ENCODE results near the gene CHD2. TPM values are rescaled to one million over a fixed set of nuclear protein-coding genes. Genes with fewer than 3 reads are reported as not detected.

The CHD2 gene
- polyA plus RNA-seq, 4 donors, result 29.2 to 75.5 (median 32.2) TPM

DNA sequence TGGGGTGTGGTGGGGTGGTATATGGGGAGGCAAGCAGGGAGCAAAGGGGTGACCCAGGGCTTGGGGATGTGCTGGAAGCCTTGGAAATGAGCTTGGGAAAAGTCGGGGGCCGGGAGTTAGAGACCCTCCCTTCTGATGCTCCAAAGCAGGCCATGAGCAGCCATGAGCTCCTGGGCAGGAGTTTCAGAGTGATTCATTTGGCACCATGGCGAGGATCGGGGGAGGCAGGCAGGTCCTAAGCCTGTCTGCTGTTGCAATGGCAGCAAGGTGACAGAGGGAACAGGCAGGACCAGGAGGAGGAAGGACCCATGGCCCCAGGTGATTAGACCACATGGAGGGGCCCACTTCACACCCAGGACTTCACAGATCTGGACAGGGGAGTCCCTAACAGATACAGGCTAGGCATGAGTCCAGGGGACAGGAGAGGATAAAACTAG, 167.5 kb downstream of the CHD2 start:
- peaks cover 0 to 32% (median 11%) of the 10 kb centered on the region in 3 donors for H3K27me3 ChIP-seq (ENCODE audit: control insufficient read depth in 3 of 3, insufficient read depth in 3 of 3, low read length in 3 of 3)
- peaks cover 0 to 5% (median 0%) of the 10 kb centered on the region in 3 donors for H3K36me3 ChIP-seq (ENCODE audit: control insufficient read depth in 3 of 3, insufficient read depth in 2 of 3, low read depth in 1 of 3, low read length in 3 of 3)
- DNase-seq, result no peak
- 79 to 93% (median 83%) methylated on average over 4 of the region's 4 CpGs for WGBS, 3 donors
- peaks cover 0 to 2% (median 0%) of the 10 kb centered on the region in 3 donors for H3K4me1 ChIP-seq (ENCODE audit: control insufficient read depth in 3 of 3, insufficient read depth in 2 of 3, low read depth in 1 of 3, low read length in 2 of 3)
- no peak overlapping the region for H3K4me3 ChIP-seq (ENCODE audit: low read depth in 1 of 3, low read length in 3 of 3)
- FAIRE-seq, result no peak
- no peak overlapping the region for H3K27ac ChIP-seq (ENCODE audit: low read depth in 1 of 3, low read length in 2 of 3)
- no peaks in the 10 kb centered on the region for H3K9me3 ChIP-seq (ENCODE audit: control insufficient read depth in 2 of 2, insufficient read depth in 1 of 2, low read depth in 1 of 2, low read length in 1 of 2)

DNA sequence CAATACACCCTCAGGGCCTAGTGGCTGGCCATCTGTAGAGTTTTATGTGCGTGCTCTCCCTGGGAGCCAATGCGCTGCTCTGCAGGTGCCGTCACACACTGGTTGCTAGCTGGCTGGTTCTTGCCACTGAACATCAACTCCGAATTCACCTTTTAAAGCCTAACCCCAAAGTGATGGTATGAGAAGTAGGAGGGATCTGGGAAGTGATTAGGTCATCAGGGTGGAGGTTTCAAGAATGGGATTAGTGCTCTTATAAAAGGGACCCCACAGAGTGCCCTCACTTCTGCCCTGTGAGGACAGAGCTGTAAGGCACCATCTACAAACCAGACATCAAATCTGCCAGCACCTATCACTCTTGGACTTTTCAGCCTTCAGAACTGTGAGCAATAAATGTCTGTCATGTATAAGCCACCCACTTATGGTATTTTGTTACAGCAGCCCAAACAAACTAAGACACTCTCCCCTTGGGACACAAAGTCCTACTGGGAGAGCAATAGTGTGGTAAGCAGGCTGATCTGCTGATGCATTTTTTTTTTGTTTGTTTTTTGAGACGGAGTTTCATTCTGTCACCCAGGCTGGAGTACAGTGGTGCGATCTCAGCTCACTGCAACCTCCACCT, 168.6 kb downstream of the CHD2 start:
- Histone ChIP-seq H3K27me3 (ENCODE audit: control insufficient read depth in 3 of 3, insufficient read depth in 3 of 3, low read length in 3 of 3) (peaks cover 0 to 40% (median 19%) of the 10 kb centered on the region in 3 donors), H3K4me1 (ENCODE audit: control insufficient read depth in 3 of 3, insufficient read depth in 2 of 3, low read depth in 1 of 3, low read length in 2 of 3) (peaks cover 0 to 4% (median 0%) of the 10 kb centered on the region in 3 donors), H3K4me3 (ENCODE audit: low read depth in 1 of 3, low read length in 3 of 3) (no peak overlapping the region), H3K36me3 (ENCODE audit: control insufficient read depth in 3 of 3, insufficient read depth in 2 of 3, low read depth in 1 of 3, low read length in 3 of 3) (peaks cover 0 to 5% (median 0%) of the 10 kb centered on the region in 3 donors), H3K27ac (ENCODE audit: low read depth in 1 of 3, low read length in 2 of 3) (no peak overlapping the region), H3K9me3 (ENCODE audit: control insufficient read depth in 2 of 2, insufficient read depth in 1 of 2, low read depth in 1 of 2, low read length in 1 of 2) (no peaks in the 10 kb centered on the region)
- DNase-seq (no peak), FAIRE-seq (no peak)
- 95 to 97% (median 96%) methylated on average over 6 of the region's 6 CpGs for WGBS, 3 donors

DNA sequence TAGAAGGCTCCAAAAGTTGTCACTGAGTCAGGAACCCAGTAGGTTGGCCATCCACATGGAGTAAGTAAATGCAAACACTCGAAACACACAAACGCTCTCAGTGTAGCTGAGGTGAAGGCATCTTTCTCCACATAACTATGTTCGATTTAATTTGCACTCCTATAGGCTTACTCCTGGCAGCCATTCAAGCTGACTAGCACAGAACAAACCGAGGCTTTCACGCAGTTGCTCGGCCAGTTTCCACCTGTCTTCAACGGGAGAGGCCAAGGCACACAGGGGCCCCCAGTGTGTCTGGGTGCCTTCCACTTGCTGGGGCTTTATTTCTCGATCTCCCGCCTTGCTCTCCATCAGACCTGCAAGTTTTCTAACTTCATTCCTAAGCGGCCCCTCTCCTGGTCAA, 170.0 kb downstream of the CHD2 start:
- FAIRE-seq, result no peak

DNA sequence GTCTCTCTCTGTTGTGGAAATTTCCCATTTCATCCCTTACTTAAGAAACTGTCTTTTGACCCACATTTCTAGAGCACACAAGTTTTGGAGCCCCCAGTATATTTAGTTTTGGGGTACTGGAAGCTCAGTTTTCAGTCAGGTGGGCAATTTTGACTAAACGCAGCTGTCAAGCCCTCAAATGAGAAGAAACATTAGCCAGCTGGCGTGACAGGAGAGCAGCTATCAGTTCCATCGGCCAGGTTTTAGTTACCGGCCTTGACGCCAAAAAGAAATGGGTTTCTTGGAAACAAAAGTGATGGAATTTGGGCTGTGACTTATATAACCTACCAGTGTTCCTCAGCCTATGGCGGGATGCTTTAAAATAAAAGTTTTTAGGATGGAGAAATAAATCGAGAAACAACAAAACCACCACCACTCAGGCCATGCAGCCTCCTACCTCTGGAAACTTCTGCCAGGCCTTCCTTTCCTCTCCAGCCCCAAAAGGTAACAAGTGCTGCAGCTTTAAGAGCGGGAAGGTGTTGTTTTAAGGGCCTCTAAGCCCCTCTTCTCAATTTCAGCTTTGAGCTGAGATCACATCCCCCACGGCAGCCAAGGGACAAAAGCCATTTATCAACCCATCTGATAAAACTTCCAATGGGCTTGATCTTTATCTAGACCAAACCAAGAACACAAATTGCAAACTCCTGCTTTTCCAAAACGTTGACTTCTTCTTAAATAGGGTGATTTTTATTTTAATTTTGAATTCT, 170.6 kb downstream of the CHD2 start:
- Histone ChIP-seq H3K4me3 (ENCODE audit: low read depth in 1 of 3, low read length in 3 of 3) (no peak overlapping the region), H3K36me3 (ENCODE audit: control insufficient read depth in 3 of 3, insufficient read depth in 2 of 3, low read depth in 1 of 3, low read length in 3 of 3) (no peaks in the 10 kb centered on the region), H3K27ac (ENCODE audit: low read depth in 1 of 3, low read length in 2 of 3) (no peak overlapping the region), H3K4me1 (ENCODE audit: control insufficient read depth in 3 of 3, insufficient read depth in 2 of 3, low read depth in 1 of 3, low read length in 2 of 3) (peaks cover 0 to 4% (median 0%) of the 10 kb centered on the region in 3 donors), H3K9me3 (ENCODE audit: control insufficient read depth in 2 of 2, insufficient read depth in 1 of 2, low read depth in 1 of 2, low read length in 1 of 2) (no peaks in the 10 kb centered on the region), H3K27me3 (ENCODE audit: control insufficient read depth in 3 of 3, insufficient read depth in 3 of 3, low read length in 3 of 3) (peaks cover 0 to 41% (median 26%) of the 10 kb centered on the region in 3 donors)
- FAIRE-seq (no peak), DNase-seq (no peak)
- WGBS, 3 donors, result 67 to 74% (median 74%) methylated on average over 10 of the region's 10 CpGs

More for the DNA sequence above, 170.0 kb downstream of the CHD2 start:
- H3K36me3 ChIP-seq (ENCODE audit: control insufficient read depth in 3 of 3, insufficient read depth in 2 of 3, low read depth in 1 of 3, low read length in 3 of 3), result no peaks in the 10 kb centered on the region
- H3K27ac ChIP-seq (ENCODE audit: low read depth in 1 of 3, low read length in 2 of 3), result peak overlapping the region in 1 of 3 donors; percentile 54
- H3K4me1 ChIP-seq (ENCODE audit: control insufficient read depth in 3 of 3, insufficient read depth in 2 of 3, low read depth in 1 of 3, low read length in 2 of 3), result peaks cover 0 to 4% (median 0%) of the 10 kb centered on the region in 3 donors
- no peak overlapping the region for H3K4me3 ChIP-seq (ENCODE audit: low read depth in 1 of 3, low read length in 3 of 3)
- 56 to 71% (median 56%) methylated on average over 10 of the region's 10 CpGs for WGBS, 3 donors
- no peaks in the 10 kb centered on the region for H3K9me3 ChIP-seq (ENCODE audit: control insufficient read depth in 2 of 2, insufficient read depth in 1 of 2, low read depth in 1 of 2, low read length in 1 of 2)
- DNase-seq, result no peak
- H3K27me3 ChIP-seq (ENCODE audit: control insufficient read depth in 3 of 3, insufficient read depth in 3 of 3, low read length in 3 of 3), result peaks cover 0 to 41% (median 26%) of the 10 kb centered on the region in 3 donors

DNA sequence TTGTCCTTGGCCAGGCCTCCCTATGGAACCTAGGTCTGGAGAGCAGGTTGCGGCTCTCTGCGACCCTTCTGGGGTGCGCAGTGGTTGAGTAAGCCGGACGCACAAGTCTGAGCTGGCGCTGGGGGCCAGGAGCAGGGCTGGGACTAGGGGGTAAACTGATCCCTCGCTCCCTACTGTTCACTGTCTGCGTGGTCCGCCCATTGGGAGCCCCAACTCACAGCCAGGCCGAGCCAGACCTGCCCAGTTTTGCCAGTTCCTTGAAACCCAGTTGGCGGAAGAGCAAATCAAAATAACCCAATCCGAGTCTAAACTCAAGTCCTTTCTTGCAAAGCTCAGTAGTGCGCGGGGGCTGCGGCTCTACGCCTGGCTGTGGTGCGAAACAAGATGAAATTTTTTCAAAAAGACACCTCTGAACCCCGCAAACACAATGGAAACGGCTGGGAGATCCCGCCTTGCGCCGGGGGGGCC, 171.4 kb downstream of the CHD2 start:
- DNase-seq, result no peak
- Histone ChIP-seq H3K36me3 (ENCODE audit: control insufficient read depth in 3 of 3, insufficient read depth in 2 of 3, low read depth in 1 of 3, low read length in 3 of 3) (no peaks in the 10 kb centered on the region), H3K27ac (ENCODE audit: low read depth in 1 of 3, low read length in 2 of 3) (peak overlapping the region in 1 of 3 donors; percentile 44), H3K4me3 (ENCODE audit: low read depth in 1 of 3, low read length in 3 of 3) (peak overlapping the region in 2 of 3 donors; percentile 55 to 63), H3K4me1 (ENCODE audit: control insufficient read depth in 3 of 3, insufficient read depth in 2 of 3, low read depth in 1 of 3, low read length in 2 of 3) (peaks cover 0 to 4% (median 0%) of the 10 kb centered on the region in 3 donors), H3K9me3 (ENCODE audit: control insufficient read depth in 2 of 2, insufficient read depth in 1 of 2, low read depth in 1 of 2, low read length in 1 of 2) (no peaks in the 10 kb centered on the region), H3K27me3 (ENCODE audit: control insufficient read depth in 3 of 3, insufficient read depth in 3 of 3, low read length in 3 of 3) (peaks cover 0 to 41% (median 26%) of the 10 kb centered on the region in 3 donors)
- 34 to 45% (median 43%) methylated on average over 22 of the region's 22 CpGs for WGBS, 3 donors
- no peak for FAIRE-seq

DNA sequence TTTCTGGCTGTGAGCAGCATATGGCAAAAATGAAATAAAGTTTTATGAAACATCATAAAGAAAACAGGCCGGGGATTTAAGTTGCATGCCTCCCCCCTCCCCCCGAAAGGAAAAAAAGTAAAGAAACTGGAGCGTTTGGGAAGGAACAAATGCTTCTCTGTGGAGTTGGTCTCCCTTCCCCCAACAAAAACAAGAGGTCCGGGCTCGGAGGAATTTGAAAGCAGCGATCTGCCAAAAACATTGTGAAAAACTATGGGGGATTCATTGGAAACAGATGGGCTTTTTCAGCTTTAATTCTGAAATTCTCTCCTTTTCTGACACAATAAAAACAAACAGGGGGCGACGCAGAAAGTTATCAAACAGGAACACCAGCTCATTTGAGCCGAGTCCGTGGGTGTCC, 171.9 kb downstream of the CHD2 start:
- DNase-seq (no peak), FAIRE-seq (no peak)
- peak overlapping the region in 2 of 3 donors; percentile 51 to 63 for H3K4me3 ChIP-seq (ENCODE audit: low read depth in 1 of 3, low read length in 3 of 3)
- H3K4me1 ChIP-seq (ENCODE audit: control insufficient read depth in 3 of 3, insufficient read depth in 2 of 3, low read depth in 1 of 3, low read length in 2 of 3), result peaks cover 0 to 4% (median 0%) of the 10 kb centered on the region in 3 donors
- no peaks in the 10 kb centered on the region for H3K36me3 ChIP-seq (ENCODE audit: control insufficient read depth in 3 of 3, insufficient read depth in 2 of 3, low read depth in 1 of 3, low read length in 3 of 3)
- H3K9me3 ChIP-seq (ENCODE audit: control insufficient read depth in 2 of 2, insufficient read depth in 1 of 2, low read depth in 1 of 2, low read length in 1 of 2), result no peaks in the 10 kb centered on the region
- H3K27me3 ChIP-seq (ENCODE audit: control insufficient read depth in 3 of 3, insufficient read depth in 3 of 3, low read length in 3 of 3), result peaks cover 3 to 41% (median 29%) of the 10 kb centered on the region in 3 donors
- WGBS, 3 donors, result 3 to 4% (median 3%) methylated on average over 10 of the region's 10 CpGs
- peak overlapping the region in 2 of 3 donors; percentile 61 to 73 for H3K27ac ChIP-seq (ENCODE audit: low read depth in 1 of 3, low read length in 2 of 3)

DNA sequence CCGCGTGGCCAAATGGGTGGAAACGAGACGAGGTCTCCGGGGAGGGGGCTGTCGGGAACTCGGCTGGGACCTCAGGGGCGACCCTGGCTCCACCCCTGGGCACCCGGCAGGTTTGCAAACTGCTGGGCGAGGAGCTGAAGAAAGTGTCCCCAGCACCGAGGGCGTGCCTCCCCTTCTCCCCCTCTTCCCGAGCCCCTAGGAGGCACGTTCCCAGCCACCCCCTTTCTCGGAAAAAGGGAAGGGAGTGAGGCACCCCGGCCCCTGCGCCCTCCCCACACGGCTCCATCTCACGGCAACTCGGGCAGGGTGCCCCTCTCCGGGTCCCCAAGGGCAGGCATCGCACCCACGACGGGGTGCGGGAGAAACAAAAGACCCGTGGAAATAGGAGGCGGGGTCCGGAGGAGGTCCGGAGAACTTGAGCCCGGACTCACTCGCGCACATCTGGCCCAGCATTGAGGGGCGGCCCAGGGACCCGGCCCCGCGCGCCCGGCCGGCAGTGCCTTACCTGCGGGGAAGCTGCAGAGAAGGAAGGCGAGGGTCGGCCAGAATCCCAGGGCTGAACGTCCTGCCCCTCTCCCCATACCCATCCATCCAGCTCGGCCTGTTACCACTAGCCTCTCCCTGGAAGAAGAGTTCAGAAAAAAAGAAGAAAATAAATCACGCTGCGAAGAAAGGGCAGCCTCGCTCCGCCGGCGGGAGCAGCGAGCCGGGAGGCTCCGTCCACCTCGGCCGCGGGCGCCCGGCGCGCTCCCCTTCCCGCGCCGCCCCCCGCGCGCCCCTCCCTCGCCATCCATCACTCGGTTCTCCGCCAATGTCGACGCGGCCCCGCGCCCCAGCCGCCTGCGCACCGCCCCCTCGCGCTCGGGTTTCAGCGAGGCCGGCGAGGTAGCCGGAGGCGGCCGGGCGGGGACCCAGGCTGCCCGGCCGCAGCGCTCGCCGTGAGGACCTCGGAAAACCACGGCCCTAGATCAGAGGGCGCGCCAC, 172.6 kb downstream of the CHD2 start:
- peak overlapping the region in 2 of 3 donors; percentile 61 to 73 for H3K27ac ChIP-seq (ENCODE audit: low read depth in 1 of 3, low read length in 2 of 3)
- H3K4me1 ChIP-seq (ENCODE audit: control insufficient read depth in 3 of 3, insufficient read depth in 2 of 3, low read depth in 1 of 3, low read length in 2 of 3), result peaks cover 0 to 4% (median 0%) of the 10 kb centered on the region in 3 donors
- FAIRE-seq (no peak), DNase-seq (peak in 1 of 2 donors; percentile 56)
- H3K9me3 ChIP-seq (ENCODE audit: control insufficient read depth in 2 of 2, insufficient read depth in 1 of 2, low read depth in 1 of 2, low read length in 1 of 2), result no peaks in the 10 kb centered on the region
- WGBS, 3 donors, result 1% methylated on average over 78 to 96 of the region's 96 CpGs
- H3K27me3 ChIP-seq (ENCODE audit: control insufficient read depth in 3 of 3, insufficient read depth in 3 of 3, low read length in 3 of 3), result peaks cover 3 to 41% (median 29%) of the 10 kb centered on the region in 3 donors
- peak overlapping the region; percentile 7 to 63 (median 51) for H3K4me3 ChIP-seq (ENCODE audit: low read depth in 1 of 3, low read length in 3 of 3)
- H3K36me3 ChIP-seq (ENCODE audit: control insufficient read depth in 3 of 3, insufficient read depth in 2 of 3, low read depth in 1 of 3, low read length in 3 of 3), result no peaks in the 10 kb centered on the region
